LNCaP clone FGC (cell line): Measurements from ENCODE around the gene COPS7A.

ENCODE experiments used
- DNase-seq: peaks from one replicate; pipeline ENCODE4 v3.0.0-alpha.2; 2011; ENCODE audit warnings: low read depth
- H3K4me3 ChIP-seq: 2 replicates; pipeline ENCODE4 v1.5.1; 2011; ENCODE audit warnings: mild to moderate bottlenecking, low read depth, low read length, control low read depth
- TF ChIP-seq, protein P1 (sequence below): IDR thresholded peaks from 2 replicates; pipeline ENCODE4 v1.5.1; 2012; ENCODE audit warnings: mild to moderate bottlenecking; ENCODE audit not compliant: control insufficient read depth, insufficient read depth; ENCODE audit errors: extremely low read depth

COPS7A gene

DNA sequence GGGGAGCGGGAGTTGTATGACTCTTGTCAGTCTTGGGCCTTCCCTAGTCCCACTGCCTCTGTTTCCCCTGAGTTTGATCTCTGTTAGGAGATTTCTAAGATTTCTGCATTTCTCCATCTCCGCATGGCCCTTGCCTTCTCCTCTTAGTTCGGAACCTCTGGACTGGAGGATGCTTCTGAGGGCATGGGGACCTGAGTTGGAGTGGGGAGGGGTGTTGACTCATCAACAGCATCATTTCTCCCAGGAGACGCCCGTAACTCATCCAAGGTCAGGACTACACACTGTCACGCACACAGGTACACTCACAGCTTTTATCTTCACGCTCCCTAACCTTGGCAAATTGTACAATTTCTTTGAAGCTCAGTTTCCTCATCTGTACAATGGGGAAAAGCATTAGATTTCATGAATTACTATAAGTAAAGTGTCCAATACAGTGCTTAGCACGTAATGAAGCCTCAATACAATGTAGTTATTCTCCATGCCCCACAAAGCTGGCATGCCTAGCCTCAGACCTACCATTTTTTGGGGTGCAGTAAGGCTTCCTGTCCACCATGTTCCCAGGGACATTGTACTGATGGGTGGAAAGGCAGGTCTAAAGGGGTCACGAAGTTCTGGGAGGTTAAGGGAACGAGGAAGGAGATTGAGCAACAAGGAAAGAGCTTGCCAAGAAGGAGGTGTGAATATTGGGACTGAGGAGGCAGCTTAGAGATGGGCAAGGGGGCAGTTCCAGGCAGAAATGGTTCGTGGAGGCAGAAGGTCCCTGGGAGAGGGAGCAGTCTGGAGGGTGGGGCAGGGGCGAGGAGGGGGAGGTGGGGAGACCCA is 47.9 kb downstream of the COPS7A start:
- H3K4me3 ChIP-seq: no peak overlapping the region
- TF ChIP-seq, protein P1, sequence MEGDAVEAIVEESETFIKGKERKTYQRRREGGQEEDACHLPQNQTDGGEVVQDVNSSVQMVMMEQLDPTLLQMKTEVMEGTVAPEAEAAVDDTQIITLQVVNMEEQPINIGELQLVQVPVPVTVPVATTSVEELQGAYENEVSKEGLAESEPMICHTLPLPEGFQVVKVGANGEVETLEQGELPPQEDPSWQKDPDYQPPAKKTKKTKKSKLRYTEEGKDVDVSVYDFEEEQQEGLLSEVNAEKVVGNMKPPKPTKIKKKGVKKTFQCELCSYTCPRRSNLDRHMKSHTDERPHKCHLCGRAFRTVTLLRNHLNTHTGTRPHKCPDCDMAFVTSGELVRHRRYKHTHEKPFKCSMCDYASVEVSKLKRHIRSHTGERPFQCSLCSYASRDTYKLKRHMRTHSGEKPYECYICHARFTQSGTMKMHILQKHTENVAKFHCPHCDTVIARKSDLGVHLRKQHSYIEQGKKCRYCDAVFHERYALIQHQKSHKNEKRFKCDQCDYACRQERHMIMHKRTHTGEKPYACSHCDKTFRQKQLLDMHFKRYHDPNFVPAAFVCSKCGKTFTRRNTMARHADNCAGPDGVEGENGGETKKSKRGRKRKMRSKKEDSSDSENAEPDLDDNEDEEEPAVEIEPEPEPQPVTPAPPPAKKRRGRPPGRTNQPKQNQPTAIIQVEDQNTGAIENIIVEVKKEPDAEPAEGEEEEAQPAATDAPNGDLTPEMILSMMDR: no peak
- no peak for DNase-seq

- TF ChIP-seq, protein P1: no peak
Measured at GRCh38 chr12:6772331-6772695, 48.5 kb downstream of the COPS7A start, which contains the start of gene LAG3. TSS of gene LAG3 (plus strand) at chr12:6772520. CDS start at chr12:6772853, 333 bp downstream.

DNA sequence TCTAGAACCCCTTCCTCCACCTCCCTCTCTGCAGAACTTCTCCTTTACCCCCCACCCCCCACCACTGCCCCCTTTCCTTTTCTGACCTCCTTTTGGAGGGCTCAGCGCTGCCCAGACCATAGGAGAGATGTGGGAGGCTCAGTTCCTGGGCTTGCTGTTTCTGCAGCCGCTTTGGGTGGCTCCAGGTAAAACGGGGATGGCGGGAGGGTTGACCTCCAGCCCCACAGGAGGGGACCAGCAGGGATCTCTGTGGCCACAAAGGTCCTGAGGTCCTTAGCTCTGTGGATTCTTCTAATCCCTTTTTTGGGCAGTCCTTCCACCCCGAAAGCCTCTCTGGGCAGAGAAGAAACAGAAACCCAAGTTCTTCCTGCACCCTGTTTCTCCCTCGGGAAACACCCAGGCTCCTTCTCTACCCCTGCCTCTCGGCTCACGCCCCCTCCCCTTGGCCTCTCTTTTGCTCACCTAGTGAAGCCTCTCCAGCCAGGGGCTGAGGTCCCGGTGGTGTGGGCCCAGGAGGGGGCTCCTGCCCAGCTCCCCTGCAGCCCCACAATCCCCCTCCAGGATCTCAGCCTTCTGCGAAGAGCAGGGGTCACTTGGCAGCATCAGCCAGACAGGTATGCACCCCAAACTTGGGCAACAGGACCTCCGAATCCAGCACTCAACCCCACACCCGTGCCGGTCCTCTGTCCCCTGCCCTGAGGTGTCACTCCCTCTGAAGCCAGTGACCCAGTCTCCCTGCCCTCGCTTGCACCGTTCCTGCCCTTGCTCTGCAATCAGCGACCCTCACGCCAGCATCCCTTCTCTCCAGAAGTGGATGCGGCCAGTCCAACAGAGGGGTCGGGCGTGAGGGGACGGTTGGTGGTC is 49.1 kb downstream of the COPS7A start:
- no peak for DNase-seq
- no peak overlapping the region for H3K4me3 ChIP-seq
- TF ChIP-seq, protein P1: no peak

More at GRCh38 chr12:6772331-6772695, 48.5 kb downstream of the COPS7A start, which contains the start of gene LAG3:
- DNase-seq: no peak
- H3K4me3 ChIP-seq: no peak within 1 kb of the TSS

DNA sequence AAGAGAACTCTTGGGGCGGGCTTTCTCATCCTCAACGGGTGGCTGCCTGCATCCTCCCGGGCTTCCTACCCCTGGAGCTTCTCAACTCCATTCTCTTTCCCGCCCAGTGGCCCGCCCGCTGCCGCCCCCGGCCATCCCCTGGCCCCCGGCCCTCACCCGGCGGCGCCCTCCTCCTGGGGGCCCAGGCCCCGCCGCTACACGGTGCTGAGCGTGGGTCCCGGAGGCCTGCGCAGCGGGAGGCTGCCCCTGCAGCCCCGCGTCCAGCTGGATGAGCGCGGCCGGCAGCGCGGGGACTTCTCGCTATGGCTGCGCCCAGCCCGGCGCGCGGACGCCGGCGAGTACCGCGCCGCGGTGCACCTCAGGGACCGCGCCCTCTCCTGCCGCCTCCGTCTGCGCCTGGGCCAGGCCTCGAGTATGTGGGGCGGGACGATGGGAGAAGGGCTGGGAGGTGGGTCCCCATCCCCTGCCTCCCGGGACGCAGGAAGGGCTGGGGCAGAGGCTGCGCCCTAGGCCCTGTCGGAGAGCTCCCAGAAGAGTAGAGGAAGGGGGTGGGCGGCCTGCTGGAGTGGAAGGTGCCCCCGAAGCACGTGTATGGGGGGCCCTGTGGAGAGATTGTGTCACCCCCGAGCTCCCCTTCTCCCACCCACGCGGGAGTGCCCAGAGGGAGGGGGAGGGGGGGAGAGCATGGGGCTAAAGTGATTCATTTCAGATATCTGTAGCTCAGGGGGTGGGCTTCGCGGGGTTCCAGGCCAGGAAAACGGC is 49.9 kb downstream of the COPS7A start:
- no peak overlapping the region for H3K4me3 ChIP-seq
- DNase-seq: no peak
- TF ChIP-seq, protein P1: no peak

DNA sequence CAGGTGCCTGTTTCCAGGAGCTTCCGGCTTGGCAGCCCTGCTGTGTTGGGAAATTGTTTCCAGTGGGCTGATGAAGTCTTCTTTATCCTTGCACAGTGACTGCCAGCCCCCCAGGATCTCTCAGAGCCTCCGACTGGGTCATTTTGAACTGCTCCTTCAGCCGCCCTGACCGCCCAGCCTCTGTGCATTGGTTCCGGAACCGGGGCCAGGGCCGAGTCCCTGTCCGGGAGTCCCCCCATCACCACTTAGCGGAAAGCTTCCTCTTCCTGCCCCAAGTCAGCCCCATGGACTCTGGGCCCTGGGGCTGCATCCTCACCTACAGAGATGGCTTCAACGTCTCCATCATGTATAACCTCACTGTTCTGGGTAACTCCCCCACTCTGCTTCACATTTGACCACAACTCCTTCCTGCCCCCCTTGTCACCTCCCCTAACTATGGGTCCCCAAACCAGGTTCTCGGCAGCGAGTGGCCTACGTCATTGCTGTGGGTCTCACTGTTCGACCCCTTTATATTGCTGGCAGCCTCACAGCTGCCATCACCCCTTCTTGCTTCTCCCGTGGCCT is 50.7 kb downstream of the COPS7A start:
- no peak overlapping the region for H3K4me3 ChIP-seq
- TF ChIP-seq, protein P1: no peak
- no peak for DNase-seq
